Mammary epithelial cell (primary cell): Measurements from ENCODE around the gene PBX1.

ENCODE experiments used
- EZH2 ChIP-seq: IDR thresholded peaks from 2 replicates; pipeline ENCODE4 v1.6.1; 2012; ENCODE audit warnings: low read length, inconsistent platforms, borderline replicate concordance
- TF ChIP-seq, protein P1 (sequence below), 2 donors: IDR thresholded peaks in 1 of 2; conservative IDR thresholded peaks in 1 of 2; 2 replicates each; pipeline ENCODE4 v1.5.1; 2011 to 2012; ENCODE audit warnings: inconsistent platforms in 2 of 2, low read length in 2 of 2, mild to moderate bottlenecking in 2 of 2, control low read depth in 1 of 2, low read depth in 1 of 2; ENCODE audit not compliant: insufficient read depth in 1 of 2; ENCODE audit errors: extremely low read depth in 1 of 2

DNA sequence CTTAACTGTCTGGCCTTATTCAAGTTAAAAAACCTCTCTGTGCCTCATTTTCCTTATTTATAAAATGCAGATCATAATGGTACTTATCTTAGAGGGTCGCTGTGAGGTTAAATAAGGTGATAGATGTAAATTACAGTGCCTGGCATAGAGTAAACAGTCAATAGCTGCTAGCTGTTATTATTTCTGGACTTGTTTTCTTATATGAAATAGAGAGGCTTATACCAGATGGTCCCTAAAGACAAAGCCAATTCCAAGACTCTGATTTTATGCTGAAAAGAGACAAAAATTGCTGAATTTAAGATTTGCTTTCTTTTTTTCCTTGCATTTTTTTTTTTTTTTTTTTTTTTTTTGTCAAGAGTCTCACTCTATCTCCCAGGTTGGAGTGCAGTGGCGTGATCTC, 10.3 kb downstream of the PBX1 start:
- TF ChIP-seq, protein P1, sequence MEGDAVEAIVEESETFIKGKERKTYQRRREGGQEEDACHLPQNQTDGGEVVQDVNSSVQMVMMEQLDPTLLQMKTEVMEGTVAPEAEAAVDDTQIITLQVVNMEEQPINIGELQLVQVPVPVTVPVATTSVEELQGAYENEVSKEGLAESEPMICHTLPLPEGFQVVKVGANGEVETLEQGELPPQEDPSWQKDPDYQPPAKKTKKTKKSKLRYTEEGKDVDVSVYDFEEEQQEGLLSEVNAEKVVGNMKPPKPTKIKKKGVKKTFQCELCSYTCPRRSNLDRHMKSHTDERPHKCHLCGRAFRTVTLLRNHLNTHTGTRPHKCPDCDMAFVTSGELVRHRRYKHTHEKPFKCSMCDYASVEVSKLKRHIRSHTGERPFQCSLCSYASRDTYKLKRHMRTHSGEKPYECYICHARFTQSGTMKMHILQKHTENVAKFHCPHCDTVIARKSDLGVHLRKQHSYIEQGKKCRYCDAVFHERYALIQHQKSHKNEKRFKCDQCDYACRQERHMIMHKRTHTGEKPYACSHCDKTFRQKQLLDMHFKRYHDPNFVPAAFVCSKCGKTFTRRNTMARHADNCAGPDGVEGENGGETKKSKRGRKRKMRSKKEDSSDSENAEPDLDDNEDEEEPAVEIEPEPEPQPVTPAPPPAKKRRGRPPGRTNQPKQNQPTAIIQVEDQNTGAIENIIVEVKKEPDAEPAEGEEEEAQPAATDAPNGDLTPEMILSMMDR (conservative IDR thresholded peaks at IDR 0.05 in 1 of 2, IDR thresholded peaks at IDR 0.05 in 1 of 2; ENCODE audit: extremely low read depth in 1 of 2, insufficient read depth in 1 of 2, low read depth in 1 of 2, low read length in 2 of 2): no peak
- no peak for TF ChIP-seq EZH2
